GM11168 (cell line): ENCODE data around the gene GPR157.

Experiments
- in situ Hi-C: fragments of 300-500 bp; cut with MboI; formaldehyde crosslinking; loops from one replicate; pipeline ENCODE4 v1.12.0; 2022; ENCODE audit warnings: low sequenced_read_pairs; ENCODE audit not compliant: unreplicated experiment

GPR157 gene

DNA sequence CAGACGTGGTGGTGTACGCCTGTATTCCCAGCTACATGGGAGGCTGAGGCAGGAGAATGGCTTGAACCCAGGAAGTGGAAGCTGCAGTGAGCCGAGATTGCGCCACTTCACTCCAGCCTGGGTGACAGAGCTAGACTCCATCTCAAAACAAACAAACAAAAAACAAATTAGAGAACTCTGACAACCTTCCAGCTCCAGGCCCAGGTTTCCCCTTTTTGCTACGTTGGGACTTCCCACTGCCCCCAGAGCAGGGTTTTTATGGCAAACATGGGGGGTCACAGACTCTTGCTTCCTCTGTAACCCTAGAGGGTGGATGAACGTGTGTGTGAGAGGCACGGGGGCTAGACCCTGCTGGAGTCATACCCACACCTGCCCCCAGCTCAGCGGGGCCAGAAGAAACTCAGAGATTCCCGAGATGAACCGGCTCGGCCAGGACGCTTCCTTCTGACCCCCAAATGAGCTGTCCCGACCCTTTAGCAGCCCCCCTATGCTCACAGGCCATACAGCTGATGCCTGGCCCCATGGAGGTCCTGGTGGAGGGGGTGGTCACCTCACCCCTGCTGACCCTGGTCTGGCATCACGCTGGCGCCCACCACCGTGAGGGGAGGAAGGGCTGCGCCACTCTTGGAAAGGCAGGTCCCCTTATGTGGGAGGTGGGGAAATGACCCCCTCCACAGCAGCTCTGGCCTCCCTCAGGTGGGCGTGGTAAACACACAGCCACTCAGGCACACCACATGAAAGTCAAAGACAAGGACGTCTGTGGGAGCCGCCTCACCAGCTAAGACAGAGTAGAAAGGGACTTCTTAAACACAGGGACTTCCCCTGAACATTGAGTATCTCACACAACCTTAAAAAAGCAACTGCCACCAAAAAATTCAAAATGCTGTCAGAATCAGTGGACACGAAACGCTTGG is 7.1 kb downstream of the GPR157 start:
- in situ Hi-C loops: no loop called here

DNA sequence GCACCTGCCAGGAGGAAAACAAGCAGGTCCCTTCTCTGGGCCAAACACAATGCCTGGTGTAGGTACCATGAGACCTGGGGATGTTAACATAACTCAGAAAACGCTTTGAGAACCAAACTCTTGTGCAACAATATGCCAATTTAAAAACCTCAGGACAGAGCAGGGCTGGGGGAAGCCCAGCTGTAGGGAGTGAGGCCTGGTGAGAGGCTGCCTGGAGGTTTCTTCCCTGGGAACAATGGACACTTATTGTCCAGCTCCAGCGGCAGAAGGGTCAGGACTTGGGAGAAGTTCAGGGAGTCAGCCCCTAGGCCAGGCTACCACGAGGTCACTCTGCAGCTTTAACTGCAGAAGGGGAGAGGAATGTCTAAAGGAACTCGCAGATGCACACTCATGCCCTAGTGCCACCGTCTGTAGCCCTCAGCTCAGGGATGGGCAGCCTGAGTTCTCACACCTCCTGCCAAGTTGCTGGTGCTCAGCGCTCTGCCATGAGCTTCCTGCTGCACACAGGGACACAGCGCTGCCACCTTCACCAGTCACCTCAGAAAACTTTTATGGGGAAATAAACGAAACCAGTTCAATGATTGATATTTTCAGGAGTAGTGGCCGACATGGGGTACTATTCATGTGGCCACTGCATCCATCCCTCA is 8.5 kb downstream of the GPR157 start:
- in situ Hi-C loops: no loop called here

DNA sequence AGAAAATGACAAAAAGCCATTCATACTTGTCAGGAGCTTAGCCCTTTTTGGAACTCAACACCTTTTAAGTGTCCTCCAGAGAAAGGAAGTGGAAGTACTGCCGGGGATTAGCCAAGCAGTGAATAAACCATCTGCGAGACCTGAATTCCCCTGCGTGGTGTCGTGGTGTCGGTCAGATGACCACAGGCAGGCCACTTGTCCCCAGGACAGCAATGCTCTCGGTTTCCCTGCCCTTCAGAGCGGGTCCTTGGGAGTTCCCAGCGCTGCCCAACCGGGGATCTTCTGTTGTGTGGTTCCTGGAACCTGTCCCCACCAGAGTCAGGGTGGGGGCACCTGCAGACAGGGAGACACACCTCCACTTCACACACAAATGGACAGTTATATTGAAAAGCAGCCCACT is 9.2 kb downstream of the GPR157 start:
- in situ Hi-C loops: no loop called here

DNA sequence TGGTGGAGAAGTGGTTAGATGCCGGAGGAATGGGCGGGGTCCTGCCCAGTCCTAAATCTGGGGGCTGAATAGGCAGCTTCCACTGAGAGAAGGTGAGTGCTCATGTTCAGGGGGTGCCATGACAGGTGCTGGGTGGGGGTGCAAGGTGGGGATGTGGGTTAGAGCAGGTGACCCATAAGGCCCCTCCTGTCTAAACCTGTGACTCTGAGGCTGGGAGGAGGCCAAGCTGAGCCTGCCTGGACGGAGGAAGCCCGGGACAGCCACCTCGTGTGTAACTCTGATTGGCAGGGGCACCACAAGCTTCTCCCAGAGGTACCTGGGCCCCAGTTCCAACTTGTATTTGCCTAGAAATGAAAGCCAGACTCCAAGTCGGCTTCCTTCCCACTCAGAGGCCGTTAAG is 10.7 kb downstream of the GPR157 start:
- in situ Hi-C loops: no loop called here

DNA sequence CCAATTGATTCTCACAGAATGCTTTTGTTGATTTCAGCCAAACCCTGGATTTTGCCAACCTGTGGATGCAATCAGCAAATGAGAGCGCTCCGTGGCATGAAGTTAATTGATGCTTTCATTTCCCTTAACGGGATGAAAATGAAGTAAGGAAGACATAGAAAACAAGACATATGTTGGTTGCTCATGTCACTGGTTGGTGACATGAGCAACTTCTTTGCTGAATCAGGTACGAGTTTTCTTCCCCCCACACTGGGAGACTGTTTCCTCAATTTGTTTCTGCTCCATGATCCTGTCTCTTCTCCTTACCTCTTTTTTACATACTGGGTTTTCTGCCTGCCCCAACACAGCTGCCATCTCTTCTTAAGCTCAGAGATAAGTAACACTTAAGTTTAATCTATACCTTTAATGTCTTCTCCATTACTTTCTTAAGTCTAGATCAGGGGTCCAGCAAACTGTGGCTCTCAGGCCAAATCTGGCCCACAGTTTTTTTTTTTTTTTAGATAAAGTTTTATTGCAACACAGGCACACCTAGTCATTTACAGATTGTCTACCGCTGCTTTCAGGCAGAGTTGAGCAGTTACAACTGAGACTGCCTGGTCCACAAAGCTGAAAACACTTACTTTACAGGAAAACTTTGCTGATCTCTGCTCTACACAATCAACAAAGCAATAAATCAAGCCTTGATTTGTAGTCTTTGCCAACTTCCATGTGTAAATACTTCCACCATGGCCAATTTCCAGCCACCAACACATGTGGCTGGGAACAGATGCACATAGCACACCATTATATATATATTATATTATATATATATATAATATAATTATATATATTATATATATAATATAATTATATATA is 13.3 kb downstream of the GPR157 start:
- in situ Hi-C loops: no loop called here

DNA sequence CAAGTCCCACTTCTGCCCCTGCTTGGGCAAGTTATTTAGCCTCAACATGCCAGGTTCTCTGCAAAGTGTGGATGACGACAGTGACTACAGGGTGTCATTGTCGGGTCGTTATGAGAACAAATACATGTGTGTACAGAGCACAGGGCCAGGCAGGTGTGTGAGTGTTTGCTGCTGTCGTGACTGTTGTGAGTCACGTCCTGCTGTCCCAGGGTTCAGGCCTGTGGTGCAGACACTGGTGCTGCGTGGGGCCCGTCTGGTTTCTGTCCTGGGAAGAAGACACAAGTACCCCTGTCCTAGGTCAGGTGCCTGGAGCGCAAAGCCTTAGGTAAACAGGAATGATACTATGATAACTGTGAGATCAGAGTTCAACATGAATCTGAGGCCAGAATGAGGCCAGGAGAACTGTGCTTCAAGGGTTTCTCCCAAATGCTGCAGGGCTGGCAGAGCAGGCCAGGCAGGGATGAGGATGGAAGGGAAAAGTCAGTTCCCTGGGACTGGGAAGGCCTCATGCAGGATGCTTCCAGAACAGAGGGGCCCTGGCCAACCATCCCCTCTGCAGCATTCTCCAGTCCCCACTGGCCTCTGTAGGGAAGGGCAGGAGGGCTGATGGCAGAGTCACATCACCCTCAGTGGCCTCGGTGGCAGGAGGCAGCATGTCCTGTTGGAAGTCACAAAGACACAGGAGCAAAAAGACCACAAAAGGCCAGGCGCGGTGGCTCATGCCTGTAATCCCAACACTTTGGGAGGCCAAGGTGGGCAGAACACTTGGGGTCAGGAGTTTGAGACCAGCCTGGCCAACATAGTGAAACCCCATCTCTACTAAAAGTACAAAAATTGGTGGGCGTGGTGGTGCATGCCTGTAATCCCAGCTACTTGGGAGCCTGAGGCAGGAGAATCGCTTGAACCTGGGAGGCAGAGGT is 15.7 kb downstream of the GPR157 start:
- in situ Hi-C loops: no loop called here

DNA sequence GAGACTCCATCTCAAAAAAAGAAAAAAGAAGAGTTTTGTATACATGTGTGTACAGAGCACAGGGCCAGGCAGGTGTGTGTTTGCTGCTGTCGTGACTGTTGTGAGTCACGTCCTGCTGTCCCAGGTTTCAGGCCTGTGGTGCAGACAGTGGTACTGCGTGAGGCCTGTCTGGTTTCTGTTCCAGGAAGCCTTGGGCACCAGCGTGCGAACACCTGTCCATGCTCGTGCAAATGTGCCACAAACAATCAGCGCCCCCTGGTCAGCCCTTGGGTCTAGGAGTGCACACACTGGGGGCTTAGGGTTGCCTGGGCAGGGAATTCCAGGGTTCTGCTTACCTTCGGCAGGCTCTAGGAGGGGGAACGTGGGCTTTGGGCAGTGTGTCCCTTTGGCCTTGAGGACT is 16.9 kb downstream of the GPR157 start:
- in situ Hi-C loops: no loop called here

DNA sequence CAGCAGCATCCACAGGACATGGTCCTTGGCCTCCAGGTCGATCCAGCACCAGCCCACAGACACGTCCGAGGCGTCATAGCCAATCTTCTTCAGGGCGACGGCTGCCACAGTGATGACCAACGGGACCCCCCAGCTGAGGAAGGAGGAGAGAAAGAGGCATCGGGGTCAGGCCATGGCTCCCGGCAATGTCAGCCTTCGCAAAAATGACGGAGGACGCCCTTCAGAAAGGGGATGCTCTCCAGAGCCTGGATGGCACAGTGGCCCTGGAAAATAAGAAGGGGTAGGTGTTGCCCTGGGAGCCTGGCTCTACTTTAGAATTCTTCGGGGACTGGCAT is 17.6 kb downstream of the GPR157 start:
- in situ Hi-C loops: no loop called here

DNA sequence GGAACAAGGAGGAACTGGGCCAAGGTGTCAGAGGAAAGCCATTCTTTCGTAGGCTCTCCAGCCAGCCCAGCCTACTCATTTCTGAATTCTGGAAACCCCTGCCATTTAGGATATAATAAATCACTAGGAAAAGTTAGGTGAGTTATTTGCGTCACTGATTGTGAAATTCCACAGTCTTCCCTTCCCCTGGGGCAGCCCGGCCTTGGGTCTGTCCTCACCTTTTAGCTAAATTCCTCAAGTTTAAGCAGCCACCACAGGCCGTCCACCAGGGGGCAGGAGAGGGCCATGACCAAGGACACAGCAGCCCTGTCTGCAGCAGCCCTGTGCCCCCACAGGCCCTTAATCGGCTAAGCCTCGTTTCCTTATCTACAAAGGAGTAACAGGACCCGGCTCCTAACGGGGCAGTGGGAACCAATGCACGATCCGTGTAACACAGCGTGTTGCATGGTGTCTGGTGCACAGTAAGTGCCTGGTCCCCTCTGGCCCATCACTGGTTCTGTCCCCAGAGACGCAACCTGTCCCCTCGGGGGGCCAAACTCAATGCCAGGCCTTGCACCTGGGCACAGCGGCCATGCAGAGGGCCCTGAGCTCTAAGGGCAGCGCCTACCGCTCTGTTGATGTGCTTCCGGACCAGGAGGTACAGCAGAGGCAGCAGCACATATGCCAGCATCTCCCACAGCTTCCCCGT is 18.1 kb downstream of the GPR157 start:
- in situ Hi-C loops: no loop called here

DNA sequence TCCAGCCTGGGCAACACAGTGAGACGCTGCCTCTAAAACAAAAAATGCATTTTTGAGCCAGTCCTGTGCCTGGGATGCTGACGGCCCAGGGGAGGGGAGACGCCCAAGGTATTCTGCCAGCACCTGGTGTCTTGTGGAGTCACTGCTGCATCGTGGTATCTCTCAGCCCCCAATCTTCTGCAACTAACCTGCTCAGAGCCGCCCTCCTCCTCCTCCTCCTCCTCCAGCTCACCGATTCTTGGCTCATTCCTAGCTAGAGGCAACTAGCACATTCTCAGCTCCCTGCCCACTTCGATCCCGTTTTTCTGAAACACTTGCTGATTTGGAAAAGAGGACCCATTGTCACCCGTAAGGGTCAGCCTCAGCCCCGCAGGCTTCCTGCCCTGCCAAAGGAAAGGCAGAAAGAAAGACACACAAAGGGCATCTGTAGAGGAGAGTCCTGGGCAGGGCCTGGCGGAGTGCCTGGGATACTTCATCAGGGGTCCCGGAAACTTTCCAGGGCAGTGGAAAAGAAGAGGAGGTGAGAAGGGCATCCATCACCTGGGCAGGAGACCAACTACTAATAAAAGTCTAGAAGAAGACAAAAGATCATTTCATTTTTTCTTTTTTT is 20.7 kb downstream of the GPR157 start:
- in situ Hi-C loops: loop anchor here (5.0 to 10.0 kb wide), 2 partner anchors 91 to 183 kb away; no protein-coding TSS in a partner anchor

DNA sequence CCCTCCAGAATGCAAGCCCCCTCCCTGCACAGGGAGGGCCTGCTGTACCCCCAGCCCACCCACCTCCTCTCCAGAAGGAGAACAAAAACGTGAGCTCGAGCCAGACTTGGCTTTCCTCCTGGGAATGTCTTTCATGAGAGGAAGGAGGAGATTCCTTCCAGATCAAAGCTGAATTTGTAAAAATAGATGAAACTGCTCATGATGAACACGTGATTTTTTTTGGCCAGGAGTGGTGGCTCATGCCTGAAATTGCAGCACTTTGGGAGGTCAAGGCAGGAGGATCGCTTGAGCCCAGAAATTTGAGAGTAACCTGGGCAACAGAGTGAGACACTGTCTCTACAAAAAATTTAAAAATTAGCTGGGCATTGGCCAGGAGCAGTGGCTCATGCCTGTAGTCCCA is 21.8 kb downstream of the GPR157 start:
- in situ Hi-C loops: loop anchor here (5.0 to 10.0 kb wide), 2 partner anchors 90 to 182 kb away; no protein-coding TSS in a partner anchor

DNA sequence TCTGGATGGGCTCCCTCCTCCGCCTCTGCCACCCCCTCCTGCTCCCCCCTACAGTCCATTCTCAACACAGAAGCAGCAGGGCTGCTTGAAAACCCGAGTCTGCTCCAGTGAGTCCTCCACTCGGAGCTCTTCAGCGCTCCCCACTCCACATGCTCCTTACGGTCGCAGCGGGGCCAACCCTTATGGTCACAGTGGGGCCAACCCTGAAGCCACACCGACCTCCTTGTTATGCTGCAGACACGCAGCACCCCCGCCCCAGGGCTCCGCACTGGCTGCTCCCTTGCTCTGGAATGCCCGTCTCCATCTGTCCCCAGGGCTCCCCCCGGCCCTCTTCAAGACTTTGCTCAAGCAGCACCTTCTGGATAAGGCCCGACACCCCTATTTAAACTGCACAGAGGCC is 22.6 kb downstream of the GPR157 start:
- in situ Hi-C loops: loop anchor here (5.0 to 10.0 kb wide), 2 partner anchors 89 to 181 kb away; no protein-coding TSS in a partner anchor

DNA sequence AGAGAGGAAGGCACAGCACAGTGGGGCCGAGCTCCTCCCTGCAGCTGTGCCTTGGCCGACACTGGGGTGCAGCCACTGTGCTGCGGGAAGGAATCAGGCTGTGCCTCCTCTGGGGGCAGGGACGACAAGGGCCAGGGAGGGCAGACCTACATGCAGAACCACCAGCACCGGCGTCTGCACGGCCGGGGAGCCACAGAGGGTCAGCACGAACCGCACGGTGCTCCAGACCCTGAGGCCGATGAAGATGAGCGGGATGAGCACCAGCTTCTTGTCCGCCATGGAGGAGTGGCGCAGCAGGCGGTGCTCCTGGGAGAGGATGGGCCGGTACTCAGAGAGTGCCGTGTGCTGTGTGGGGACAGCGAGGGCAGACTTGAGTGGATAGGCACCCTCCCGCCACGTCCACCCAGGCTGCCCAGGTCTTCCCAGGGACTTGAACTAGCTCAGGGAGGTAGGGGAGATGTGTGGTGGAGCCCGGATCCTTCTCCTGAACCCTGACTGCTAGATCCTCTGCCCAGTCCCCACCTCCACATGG is 23.5 kb downstream of the GPR157 start:
- in situ Hi-C loops: loop anchor here (5.0 to 10.0 kb wide), 2 partner anchors 88 to 181 kb away; no protein-coding TSS in a partner anchor

DNA sequence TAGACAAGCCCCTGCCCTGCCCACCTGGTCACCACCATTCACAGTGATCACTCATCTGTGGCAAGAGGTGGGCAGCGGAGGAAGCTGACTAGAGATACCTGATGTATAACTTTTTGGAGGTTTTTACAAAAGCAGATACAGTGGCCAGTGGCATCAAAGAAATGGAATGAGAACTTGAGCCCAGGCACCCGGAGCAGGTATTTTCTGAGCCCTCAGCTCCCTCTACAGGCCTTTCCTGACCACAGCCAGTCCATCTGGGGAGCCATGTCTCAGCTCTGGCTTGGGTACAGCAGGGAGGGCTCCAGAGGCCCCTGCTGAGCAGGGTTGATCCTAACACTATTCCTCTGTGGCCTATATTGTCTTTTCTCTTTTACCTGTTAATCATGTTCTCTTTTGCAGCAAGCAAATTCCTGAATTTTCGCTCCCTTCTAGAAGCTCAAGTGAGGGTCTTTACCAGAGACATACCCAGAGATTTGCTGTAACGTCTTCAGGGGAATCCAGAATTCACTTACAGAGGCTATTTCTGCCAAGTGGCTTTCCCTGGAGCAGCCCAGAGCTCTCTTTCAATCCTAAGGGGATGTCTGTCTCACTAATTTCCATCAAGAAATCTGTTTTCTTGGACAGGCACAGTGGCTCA is 27.3 kb downstream of the GPR157 start:
- in situ Hi-C loops: loop anchor here (10.0 kb wide), 1 partner anchor 177 kb away; no protein-coding TSS in a partner anchor

DNA sequence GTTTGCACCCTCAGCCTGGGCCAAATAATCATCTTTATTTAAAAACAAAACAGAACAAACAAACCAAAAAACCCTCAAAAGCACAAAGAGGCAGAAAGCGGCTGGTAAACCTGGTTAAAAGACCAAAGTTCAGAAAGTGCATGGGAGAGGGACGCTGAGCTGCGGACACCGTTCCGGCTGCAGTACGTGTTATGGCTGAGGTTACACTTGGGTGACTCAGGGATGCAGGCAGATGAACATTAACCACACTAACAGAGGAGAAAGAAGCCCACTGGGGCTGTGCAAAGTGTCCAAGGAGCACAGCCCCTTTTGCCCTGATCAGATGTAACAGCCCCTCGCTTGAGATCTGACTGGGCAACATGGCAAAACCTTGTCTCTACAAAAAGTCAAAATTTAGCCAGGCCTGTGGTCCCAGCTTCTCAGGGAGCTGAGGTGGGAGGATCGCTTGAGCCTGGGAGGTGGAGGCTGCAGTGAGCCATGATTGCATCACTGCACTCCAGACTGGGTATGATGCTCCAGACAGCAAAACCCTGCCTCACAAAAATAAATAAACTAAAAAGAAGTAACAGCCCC is 28.3 kb downstream of the GPR157 start:
- in situ Hi-C loops: loop anchor here (10.0 kb wide), 1 partner anchor 176 kb away; no protein-coding TSS in a partner anchor

DNA sequence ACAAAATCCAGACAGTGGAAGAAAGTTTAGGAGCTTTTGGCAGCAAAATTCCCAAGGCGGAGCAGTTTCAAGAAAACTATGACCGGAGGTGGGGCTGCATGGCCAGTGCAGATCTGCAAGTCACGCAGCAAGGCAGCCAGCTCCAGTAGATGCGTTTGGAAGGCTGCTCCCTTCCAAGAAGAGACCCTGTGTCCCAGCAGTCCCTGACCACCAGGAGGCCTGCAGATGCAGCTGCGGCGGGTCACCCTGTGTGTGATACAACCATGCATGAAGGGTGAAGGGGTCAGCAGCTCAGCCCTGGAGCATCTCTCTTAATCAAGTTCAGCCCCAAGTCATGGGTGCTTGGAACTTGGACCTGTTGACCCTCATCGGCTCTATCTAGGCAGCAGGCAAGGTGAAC is 29.3 kb downstream of the GPR157 start:
- in situ Hi-C loops: no loop called here

DNA sequence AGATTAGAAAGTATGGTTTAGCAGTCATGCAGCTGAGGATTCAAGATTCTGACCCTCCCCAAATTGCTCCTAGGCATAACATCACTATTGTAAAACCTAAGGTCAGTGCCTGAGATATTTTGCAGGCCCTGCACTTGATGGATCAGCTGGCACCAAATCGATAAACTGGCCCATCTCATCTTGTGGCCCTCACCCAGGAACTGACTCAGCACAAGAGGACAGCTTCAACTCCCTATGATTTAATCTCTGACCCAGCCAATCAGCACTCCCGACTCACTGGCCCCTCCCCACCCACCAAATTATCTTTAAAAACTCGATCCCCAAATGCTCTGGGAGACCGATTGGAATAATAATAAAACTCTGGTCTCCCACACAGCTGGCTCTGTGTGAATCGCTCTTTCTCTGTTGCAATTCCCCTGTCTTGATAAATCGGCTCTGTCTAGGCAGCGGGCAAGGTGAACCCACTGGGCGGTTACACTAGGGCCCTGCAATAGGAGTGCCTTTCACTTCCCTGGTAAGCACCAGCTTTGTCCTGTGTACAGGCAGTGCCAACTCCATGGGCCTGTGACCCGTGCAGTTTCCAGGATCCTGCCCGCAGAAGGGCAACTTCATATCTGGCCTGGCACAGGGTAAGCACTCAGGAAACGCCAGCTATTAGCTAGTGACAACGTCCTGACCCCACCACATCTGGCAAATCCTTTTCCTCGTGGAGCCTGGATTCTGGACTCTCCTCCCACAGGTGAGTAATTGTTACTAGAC is 30.8 kb downstream of the GPR157 start:
- in situ Hi-C loops: no loop called here
